Stimulated activated CD4-positive, alpha-beta T cell treated with anti-CD3 and anti-CD28 coated beads, Interleukin-2, amount 100 ng/mL, for 24 hours (primary cell): Measurements from ENCODE around the gene TRIM14.
"Not testable (repeated sequence)": the region's sequence is repeated elsewhere in the genome, so short reads cannot be mapped to it uniquely, and the experiment has no call there.

Experiments
- DNase-seq, 2 donors: peaks; one replicate each; pipeline ENCODE4 v3.0.0-alpha.2; 2020

The TRIM14 gene

DNA sequence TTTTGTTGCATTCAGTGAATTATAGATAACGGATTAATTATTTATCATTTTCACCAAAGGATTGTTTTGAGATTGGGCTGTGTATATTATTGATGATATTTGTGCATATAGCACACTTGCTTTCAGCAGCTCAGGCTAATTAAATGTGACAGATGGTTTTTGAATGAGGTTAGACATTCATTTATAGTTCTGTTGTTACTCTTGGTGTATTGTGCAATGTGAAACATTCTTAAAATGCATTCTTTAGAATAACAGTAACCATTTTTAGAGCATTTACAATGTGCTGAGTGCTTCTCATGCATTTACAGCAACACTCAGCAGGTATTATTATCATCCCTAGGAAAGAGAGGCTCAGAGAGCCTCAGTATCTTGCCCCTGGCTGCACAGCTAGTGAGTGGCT, 38.7 kb downstream of the TRIM14 start:
- no peak for DNase-seq

DNA sequence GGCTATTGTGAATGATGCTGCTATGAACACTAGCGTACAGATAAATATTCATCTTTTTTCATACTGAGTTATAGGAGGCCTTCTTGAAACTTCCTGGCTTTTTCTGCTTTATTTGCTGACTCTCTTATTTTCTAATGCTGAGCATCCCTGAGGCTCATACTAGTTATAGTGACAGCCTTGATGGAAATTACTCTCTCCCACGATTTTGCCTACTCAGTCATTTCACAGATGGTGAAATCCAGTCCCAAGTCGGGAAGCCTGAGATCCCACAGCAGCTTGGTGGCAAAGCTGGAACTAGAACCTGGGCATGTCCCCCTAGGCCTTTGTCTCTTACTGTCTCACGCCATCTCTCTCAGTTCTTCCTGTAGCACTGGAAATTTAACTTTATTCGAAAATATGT, 40.1 kb downstream of the TRIM14 start:
- DNase-seq, result no peak

DNA sequence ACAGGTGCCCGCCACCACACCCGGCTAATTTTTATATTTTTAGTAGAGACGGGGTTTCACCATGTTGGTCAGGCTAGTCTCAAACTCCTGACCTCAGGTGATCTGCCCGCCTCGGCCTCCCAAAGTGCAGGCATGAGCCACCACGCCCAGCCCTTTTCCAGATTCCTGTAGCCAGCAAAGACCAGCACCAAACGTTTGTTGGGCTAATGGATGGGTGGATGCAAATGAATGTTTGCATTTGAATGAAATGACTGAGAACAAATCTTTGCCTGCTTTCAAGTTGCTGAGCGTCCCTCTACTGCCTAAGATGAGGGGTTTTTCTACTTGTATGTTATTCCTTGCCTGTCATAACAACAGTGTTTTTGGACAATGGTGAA, 42.5 kb downstream of the TRIM14 start:
- not testable (repeated sequence) for DNase-seq

DNA sequence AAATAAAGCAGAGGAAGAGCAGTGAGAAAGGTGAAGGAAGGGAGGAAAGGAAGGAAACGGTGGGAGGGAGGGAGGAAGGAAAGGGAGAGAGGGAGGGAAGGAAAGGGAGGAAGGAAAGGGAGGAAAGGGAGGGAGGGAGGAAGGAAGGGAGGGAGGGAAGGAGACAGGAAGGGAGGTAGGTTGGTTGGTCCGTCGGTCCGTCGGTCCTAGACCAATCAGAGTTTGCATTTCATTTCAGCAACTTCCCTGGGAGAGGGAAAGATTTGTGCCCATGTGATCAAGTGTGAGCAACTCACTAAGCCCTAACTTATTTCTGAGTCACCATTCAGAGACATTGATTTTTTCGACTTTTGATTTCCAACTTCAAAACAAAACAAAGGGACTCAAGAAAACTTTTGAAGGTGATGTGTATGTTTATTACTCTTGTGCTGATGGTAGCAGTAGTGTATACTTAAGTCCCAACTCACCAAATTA, 43.7 kb downstream of the TRIM14 start:
- no peak for DNase-seq

DNA sequence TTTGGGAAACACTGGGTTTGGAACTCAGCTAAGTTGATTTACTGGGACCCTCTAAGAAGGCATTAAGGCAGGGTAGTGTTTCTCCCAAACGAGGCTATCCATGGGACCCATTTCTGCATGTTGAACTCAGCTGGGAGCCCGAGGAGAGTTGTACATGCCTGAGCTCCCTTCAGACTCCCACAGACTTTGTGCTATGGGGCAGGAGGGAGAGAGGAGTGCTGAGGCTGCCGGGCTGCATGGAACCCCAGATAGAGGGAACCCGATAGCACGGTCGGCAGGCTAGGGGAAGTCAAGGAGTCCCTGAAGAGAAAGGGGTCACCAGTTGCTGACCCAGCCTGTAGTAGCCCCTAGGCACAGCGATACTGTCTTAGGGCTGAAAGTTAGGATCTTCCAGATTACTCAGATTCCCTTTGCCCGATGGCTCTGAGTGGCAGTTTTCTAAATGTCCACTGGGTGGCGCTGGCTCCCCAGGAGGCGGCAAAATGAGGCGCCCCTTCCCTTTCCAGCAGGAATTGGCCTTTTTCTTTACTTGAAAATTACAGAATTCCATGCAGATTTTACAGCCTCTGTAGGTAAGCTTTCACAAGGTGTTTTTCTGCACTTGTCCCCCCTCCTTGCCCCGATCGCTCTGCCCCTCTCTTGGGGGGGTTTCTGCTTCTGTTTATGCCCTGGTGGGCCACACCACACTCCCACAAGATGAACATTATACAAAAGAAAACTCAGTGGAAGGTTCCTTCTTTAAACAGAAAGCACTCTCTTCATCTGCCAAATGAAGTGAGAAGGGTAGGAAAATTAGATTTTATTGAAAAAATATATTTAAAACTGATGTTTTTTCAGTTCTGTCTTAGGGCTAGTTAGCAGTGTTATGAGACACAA, 44.7 kb downstream of the TRIM14 start:
- peak; percentile 74 to 75 for DNase-seq

DNA sequence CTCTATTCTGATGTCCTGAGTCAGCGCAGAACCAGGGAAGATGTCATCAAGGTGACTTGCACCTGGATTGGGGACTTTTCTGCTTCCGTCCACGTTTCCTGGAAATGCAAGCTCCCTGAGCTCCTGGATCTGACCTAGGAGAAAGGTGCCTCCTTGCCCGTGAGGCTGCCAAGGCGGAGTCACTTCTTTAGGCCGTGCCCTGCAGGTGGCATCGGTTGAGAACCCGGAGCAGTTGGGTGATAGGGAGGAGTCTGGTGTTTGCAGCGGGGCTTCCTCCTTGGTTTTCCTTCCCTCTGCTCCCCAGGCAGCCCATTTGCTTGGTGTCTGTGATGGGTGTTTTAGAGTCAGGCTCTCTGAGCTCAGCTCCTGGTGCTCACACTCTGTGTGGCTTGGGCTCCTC, 47.3 kb downstream of the TRIM14 start:
- DNase-seq, result no peak

DNA sequence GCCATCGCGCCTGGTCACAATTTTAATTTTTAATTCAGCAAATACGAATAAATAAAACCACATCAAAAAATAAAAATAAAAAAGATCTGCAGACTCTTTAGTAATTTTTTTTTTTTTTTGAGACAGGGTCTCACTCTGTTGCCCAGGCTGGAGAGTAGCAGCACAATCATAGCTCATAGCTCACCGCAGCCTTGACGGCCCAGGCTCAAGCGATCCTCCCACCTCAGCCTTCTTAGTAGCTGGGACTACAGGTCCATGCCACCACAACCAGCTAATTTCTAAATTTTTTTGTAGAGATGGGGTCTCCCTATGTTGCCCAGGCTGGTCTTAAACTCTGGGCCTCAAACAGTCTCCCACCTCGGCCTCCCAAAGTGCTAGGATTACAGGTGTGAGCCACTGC, 48.3 kb downstream of the TRIM14 start:
- no peak for DNase-seq

DNA sequence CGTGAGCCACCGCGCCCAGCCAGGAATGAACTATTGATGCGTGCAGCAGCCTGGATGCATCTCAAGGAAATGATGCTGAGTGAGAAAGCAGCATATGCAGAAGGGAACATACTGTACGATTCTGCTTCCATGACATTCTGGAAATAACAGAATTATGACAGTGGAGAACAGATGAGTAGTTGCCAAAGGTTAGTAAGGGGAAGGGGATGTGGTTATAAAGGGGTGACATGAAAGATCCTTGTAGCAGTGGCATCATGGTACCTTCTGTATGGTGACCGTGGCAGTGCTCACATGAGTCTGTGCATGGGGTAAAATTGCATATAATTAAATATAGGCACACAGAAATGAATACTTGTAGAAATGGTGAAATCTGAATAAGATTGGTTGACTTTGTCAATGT, 49.5 kb downstream of the TRIM14 start:
- DNase-seq, result no peak

DNA sequence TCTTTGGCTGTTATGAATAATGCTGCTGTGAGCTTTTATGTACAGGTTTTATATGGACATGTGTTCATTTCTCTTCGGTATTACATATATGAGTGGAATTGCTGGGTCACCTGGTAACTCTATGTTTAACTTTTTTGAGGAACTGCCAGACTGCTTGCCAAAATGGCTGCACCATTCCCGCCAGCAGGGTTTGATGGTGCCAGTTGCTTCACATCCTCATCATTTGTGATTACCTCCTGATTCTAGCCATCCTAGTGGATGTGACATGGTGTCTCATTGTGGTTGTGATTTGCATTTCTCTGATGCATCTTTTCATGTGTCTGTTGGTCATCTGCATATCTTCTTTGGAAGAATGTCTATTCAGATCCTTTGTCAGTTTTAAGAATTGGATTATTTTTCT, 51.8 kb downstream of the TRIM14 start:
- DNase-seq, result no peak

DNA sequence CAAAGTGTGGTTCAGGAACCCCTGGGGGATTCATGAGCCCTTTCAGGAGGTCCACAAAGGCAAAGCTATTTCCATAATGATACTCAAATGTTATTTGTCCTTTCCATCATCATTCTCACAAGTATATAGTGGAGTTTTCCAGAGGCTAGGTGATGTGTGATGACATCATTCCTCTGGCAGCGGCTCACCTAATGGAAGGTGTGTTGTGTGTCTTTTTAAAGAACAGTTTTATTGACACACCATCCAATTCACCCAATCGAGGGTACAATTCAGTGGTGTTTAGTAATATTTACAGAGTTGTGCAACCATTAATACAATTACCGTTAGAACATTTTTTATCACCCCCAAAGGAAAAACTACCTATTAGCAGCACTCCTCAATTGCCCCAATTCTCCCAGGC, 52.8 kb downstream of the TRIM14 start:
- DNase-seq, result no peak

DNA sequence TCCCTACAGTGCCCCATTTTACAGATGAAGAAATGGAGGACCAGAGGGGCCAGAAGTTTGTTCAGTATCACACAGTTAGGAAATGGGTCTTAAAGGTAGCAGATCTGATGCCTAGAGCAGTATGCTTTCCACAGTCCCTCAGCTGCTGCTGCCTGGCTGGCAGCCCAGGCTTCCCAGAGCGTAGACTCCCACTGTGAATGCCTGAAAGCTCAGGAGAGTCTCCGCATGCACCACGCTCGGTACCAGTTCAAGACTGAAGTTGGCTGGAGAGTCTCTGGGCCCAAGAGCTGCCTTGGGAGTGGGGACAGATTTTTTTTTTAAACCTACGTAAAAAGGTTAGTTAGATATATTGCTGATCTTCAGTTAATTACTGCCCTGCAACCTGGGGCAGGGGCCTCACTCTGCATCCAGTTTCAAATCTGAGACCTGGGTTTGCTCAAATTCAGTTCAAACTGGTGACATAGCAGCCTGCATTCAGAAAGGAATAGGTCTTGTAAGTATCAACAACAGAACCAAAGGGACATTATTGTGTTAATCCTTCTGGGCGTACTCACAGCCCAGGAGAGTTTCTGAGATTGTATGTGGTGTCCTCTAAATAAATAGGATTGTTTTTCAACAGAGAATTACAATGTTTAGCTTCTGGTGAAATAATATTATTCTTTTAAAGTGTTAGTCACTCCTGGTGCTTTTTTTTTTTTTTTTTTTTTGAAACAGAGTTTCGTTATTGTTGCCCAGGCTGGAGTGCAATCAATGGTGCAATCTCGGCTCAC, 54.2 kb downstream of the TRIM14 start:
- no peak for DNase-seq

DNA sequence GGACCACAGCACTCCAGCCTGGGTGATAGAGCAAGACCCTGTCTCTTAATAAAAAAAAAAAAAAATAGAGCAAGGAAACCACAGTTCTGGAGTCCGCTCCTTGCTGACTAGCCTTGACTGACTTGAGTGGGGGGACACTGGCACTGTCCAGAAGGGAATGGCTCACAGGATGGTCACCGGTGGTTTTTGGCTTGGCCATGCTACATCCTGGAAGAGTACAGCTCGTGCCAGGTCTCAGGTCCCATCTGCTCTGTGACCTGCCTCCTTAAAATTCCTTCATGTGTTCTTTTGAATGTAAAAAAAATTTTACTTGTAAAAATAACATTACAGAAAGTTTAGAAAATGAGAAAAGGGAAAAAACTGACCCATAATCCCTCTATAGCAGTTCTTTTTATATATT, 56.9 kb downstream of the TRIM14 start:
- no peak for DNase-seq

DNA sequence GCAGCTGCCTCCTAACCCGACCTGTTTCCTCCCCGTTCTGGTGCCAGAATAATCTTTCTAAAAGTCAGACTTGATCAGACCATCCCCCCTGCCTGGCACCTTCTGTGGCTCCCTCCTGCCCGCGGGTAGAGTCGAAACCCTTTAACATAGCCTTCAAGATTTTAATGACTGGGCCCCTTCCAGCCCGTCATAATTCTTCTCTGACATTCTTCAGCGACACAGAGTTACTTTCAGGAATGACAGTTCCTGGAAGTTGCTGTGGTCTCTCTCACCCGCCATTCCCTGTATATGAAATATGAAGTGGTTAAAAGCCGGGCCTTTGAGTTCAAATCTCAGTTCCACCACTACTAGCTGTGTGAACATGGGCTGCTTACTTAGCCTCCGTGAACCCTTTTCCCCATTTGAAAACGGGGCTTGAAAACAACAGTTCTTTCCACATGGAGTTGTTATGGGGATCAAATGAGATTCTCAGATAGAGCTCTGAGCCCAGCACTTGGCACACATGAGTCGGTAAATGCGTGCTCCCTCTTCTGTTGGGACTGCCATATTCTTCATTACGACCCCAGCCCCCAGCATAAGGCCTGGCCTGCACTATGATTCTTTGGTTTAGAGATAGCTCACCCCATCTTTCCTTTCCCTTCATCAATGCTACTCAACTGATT, 61.8 kb downstream of the TRIM14 start:
- DNase-seq, result no peak

DNA sequence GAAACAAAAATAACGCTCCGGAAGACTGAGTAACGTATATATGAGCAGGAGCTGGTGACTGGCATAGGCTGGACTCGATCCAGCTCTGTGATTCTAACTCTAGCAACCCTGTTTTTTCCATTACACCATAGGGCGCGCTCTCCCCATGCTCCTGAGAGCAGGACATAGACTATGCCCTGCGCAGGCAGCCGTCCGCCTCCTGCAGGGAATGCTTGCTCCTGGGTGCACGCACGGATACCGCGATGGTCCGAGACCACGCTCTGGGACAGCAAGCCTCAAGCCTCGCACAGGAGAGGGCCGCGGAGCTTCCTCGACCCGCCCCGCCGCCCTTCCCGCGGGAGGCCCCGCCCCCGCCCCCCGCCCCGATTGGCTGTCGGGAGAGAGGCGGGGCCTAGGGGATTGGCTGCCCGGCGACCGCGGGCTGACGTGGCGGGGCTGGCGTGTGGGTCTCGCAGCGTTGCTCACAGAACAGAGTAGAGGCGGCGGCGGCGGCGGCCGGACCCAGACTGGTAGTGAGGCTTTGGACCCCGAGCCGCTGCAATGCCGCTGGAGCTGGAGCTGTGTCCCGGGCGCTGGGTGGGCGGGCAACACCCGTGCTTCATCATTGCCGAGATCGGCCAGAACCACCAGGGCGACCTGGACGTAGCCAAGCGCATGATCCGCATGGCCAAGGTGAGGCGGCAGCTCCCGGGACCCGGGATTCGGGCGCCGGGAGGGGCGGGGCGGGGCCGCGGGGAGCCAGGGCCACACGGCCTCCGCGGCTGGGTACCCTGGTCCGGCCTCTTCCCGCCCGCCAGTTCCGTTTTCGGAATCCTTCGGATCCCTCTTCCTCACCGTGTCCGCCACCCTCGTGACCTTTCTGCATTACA, 62.5 kb downstream of the TRIM14 start, which contains the start of gene NANS:
Gene NANS, plus strand, starts transcription at position 464 of the 869 bp plus-strand sequence. Its CDS starts 77 bp downstream, at position 541.
- DNase-seq, result peak; percentile 93 to 94

DNA sequence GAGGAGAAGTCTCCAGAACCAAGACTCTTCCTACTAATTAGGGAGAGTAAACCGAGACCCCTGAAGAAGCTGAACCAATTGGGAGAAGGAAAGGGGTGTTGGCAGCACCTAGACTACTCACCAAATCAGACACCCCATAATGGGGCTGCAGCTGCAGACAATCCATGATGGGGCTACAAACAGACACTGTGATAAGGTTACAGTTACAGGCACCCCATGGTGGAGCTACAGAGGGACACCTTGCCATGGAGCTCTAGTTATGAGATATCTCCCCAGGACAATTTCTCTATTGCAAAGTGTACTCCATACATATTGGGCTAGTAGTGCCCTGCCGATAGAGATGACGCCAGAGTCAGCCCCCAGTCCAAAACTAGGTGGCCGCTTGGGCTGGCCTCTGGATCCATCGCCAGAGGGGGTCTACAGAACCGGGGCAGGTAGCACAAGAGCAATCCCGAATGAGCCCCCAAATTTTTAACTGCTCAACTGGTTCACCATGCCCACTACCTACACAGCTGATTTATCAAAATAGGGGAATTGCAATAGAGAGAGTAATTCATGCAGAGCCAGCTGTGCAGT, 64.6 kb downstream of the TRIM14 start:
- DNase-seq, result no peak

DNA sequence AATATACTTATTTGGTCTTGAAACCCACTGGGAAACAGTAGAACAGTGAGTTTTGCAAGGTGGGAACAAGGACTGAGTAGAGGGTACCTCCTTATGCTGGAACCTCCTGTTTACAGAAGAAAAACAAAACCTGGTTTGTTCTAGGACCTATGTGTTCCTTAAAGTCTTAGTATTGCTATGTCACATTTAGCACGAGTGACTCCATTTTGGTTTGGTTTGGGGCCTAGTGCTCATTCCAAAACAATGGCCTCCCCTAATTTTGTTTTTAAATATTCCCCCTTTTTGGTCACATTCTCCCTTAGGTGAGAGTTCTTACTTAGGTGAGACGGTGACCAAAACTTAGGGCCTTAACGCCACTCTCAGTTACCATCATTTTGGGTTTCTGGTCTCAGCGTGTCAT, 68.7 kb downstream of the TRIM14 start:
- no peak for DNase-seq

DNA sequence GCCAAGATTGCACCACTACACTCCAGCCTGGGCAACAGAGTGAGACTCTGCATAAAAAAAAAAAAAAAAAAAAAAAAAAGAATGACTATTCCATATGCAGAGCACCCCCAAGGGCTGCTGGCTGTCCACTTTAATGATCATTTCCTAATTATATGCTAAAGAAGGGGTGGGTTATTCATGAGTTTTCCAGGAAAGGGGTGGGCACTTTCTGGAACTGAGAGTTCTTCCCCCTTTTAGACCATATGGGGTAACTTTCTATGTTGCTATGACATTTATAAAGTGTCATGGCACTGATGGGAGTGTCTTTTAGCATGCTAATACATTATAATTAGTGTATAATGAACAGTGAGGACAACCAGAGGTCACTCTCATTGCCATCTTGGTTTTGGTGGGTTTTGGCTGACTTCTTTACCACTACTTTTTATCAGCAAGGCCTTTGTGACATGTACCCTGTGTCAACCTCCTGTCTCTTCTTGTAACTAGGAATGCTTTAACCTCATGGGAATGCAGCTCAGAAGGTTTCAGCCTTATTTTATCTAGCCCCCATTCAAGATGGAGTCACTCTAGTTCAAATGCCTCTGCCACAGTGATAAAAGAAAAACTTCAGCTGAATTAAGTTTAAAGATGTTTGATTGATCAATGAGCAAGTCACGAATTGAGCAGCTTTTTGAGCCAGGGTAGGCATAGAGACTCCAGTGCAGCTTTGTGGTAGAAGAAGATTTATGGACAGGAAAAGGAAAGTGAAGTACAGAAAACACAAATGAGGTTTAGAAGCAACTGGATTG, 69.5 kb downstream of the TRIM14 start:
- DNase-seq, result no peak

DNA sequence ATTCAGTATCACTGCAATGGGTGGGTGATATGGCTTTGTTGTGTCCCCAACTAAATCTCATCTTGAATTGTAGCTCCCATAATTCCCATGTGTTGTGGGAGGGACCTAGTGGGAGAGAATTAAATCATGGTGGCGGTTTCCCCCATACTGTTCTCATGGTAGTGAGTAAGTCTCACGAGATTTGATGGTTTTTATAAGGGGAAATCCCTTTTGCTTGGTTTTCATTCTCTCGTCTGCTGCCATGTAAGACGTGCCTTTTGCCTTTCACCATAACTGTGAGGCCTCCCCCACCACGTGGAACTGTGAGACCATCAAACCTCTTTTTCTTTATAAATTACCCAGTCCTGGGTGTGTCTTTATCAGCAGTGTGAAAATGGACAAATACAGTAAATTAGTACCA, 72.0 kb downstream of the TRIM14 start:
- DNase-seq, result no peak

DNA sequence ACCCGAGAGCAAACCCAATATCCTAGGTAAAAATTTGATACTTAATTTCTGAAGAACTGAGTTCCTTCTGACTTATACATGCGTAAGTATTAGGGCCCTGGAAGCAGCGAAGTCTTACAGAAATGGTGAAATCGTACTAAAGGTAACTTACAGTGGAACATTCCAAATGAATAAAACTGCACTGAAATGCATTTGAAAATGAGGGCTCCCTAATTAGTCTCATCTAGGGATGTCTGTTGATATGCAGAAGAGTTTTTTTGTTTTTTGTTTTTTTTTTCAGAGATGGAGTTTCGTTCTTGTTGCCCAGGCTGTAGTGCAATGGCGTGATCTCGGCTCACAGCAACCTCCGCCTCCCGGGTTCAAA, 72.9 kb downstream of the TRIM14 start:
- DNase-seq, result no peak

DNA sequence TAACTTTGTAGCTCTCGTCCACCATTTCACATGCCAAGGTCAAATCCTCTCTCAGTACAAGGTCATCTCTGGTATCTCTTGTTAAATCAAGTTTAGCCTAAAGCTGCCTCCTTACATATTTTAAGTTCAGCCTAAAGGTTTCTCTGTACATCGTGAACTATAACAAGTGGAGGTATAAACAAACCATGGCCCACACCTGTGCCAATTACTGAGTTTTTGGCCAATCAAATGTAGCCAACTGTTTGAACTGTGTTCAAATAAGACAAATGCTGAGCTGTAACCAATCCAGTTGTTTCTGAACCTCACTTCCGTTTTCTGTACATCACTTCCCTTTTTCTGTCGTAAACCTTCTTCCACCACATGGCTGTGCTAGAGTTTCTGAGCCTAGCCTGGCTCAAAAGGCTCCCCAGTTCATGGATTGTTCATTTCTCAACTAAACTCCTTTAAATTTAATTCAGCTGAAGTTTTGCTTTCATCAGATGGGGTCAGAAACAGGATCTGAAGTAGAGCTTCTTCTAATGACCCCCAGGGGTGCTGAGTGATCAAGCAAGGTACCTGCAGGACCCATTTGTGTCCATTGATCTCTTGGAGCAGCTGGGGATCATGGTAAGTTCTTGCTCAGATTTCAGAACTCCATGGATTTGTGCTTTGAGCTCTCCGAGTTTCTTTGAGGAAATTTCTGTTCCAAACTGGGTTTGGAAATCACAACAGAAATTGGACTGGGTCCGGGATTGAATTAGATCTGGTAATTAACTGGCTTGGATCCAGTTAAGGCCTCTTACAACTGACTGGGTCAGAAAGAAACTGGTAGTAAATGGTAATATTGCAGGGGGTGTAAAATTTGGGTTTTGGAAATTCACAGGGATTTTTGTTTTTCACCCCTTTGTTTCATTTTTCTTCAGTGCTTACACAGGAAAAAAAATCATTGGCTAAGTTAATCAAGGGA, 73.5 kb downstream of the TRIM14 start:
- peak in 1 of 2 donors; percentile 30 for DNase-seq
